ENCODE measurements around the gene RIPOR2.

Gene RIPOR2

DNA sequence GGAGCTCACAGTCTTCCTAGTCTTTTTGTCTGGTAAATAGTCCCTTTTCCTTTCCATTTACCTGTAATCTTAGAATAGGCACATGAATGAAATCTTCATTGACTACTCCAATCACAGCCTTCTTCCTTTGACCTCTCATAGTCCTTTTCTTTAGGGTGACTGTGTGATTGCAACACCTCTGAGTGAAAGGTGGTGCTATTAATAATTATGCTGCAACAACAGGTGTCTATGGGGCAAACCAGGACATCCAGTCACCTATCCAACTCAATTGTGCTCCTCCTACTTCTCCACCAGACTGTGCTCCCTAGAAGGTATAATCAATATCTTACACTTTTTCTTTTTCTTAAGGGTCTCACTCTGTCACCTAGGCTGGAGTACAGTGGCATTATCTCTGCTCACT, 29.4 kb downstream of the RIPOR2 start:
- in situ Hi-C loops (cut with MboI; ENCODE audit: low sequenced_read_pairs), result no loop called here

GRCh38 chr6:24905483-24905882, 30.3 kb downstream of the RIPOR2 start:
- in situ Hi-C loops (cut with MboI; ENCODE audit: low sequenced_read_pairs), result no loop called here

DNA sequence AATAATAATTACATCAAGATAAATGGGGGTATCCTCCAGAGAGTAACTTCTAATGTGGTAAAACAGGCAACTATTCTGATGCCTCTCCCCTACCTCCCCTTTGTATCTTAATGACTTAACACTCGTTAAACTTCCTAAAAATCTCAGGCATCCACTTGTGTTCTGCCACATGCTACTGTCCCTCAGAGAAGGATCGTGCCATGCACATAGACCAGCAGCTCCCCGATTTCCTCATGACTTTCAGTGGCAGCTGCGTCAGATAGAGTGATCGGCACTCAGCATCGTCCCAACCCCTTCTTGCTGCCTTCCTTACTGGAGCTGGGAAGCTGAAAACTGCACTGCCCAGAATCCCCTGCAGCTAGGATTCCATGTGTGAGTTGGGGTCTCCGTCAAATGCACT, 32.1 kb downstream of the RIPOR2 start:
- in situ Hi-C loops (cut with MboI; ENCODE audit: low sequenced_read_pairs), result no loop called here

- in situ Hi-C loops (cut with MboI; ENCODE audit: low sequenced_read_pairs), result no loop called here
Measured at GRCh38 chr6:24902782-24903181, 33.0 kb downstream of the RIPOR2 start.

DNA sequence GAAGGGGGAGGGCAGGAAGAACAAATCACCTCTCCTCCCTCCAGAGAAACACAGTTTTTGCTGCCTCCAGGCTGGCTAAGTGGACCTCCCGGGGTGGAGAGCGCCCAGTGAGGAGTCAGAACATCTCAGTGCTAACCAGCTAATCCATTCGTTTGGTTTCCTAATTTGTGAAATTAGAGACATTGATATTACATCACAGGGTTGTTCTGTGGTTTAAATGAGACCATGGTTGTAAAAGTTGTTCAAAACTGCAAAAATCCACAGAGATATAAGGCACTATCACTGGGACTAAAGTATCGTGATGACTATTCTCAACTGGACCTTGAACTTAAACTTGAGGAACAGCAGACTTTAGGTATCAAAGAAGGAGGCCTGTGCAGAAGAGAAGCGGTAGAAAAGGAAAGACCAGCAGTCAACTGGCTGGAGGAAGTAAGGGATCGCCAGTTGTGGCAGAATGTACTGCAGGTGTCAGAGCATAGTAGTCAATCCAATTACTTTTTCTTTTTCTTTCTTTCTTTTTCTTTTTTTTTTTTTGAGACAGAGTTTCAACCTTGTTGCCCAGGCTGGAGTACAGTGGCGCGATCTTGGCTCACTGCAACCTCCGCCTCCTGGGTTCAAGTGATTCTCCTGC, 33.9 kb downstream of the RIPOR2 start:
- in situ Hi-C loops (cut with MboI; ENCODE audit: low sequenced_read_pairs), result no loop called here

- in situ Hi-C loops (cut with MboI; ENCODE audit: low sequenced_read_pairs), result no loop called here
Measured at GRCh38 chr6:24900917-24901697, 34.7 kb downstream of the RIPOR2 start.

GRCh38 chr6:24899997-24900325, 35.8 kb downstream of the RIPOR2 start:
- in situ Hi-C loops (cut with MboI; ENCODE audit: low sequenced_read_pairs), result no loop called here

DNA sequence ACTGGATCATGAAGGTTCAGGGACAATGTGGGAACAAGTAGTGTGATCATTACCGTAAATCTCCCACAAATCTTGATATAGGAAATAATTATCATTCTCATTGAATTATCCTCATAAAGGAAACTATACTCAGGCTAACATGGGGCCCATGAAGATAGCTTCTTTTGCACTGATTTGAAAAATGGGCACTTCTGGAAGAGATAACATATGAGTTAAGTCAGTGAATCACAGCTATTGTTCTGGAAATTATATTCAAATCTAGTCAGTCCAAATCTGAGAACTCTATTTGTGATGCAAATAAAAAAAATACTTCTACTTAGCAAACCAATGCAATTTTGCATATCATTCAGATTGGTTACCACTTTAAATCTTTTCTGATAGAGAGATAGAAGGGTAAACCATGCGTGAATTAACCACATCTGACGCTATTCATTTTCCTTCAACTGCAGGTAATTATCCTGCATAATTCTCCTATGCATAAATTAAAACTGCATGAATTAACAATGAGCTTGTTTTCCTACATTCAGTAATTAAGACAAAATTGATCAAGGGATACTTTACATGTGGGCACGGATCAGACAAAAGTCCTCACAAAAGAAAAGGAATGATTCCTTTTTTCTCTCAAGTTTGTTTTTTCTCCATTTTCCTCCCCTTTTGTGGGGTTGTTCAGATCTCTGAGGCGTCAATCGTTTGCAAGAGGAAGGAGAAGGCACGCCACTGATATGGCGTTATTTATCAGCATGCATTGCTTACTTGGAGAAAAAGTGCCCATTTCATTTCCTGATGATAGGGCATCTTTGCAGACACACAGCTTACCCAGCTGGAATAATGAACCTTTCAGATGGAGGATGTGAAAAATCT, 36.4 kb downstream of the RIPOR2 start:
- in situ Hi-C loops (cut with MboI; ENCODE audit: low sequenced_read_pairs), result no loop called here

GRCh38 chr6:24898676-24899075, 37.1 kb downstream of the RIPOR2 start:
- in situ Hi-C loops (cut with MboI; ENCODE audit: low sequenced_read_pairs), result no loop called here

- in situ Hi-C loops (cut with MboI; ENCODE audit: low sequenced_read_pairs), result no loop called here
Measured at GRCh38 chr6:24897186-24897585, 38.6 kb downstream of the RIPOR2 start.

DNA sequence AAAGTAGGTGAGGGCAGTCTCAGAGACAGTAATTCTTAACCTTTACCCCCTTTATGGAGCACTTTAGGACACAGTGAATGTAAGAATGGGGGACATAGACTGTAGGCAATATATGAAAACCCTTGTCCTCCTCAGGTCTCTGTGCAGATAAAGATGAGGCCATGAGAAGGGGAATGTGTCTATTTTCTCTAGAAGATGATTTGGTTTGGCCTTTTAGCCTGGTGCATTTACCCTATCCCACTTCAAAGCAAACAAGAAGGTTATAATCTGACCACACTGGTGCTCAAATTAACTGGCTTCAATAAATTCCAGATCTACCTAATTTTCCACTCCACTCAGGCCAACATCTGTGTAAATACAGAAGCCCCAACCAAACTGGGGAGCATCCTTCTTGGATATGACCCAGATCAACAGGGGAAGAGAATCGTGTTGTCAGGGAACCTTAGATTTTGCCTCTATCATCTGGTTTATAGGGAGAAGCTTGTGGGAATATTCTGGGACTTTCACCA, 42.4 kb downstream of the RIPOR2 start:
- in situ Hi-C loops (cut with MboI; ENCODE audit: low sequenced_read_pairs), result no loop called here

DNA sequence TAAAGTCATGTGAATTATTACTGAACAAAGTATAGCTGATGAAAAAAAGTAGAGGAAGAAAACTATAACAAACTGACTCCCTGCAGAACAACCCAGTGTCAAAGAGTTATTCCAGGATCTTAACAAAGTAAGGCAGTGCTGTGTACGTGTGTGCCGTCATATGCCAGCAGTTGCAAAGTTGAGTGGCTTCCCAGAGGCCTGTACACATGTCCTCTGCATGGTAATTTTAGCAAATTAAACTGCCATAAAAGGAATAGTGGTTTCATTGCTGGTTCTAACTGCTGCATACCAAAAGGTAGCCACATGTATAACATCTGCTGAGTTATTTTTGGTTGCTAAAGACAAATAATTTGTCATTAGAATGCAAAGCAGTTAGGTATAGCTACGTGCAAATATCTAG, 44.8 kb downstream of the RIPOR2 start:
- in situ Hi-C loops (cut with MboI; ENCODE audit: low sequenced_read_pairs), result no loop called here

DNA sequence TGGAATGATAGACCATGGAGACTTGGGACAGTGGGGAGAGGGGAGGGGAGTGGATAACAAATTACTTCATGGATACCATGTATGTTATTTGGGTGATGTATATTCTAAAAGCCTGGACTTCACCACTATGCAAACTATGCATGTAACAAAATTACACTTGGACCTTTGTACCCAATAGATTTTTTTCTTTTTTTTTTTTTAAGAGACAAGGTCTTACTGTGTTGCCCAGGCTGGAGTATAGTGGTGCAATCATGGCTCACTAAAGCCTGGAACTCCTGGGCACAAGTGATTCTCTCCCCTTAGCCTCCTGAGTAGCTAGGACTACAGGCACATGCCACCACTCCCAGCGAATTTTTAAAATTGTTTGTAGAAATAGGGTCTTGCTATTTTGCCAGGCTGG, 45.3 kb downstream of the RIPOR2 start:
- in situ Hi-C loops (cut with MboI; ENCODE audit: low sequenced_read_pairs), result no loop called here

- in situ Hi-C loops (cut with MboI; ENCODE audit: low sequenced_read_pairs), result no loop called here
Measured at GRCh38 chr6:24888715-24889370, 46.9 kb downstream of the RIPOR2 start.

GRCh38 chr6:24887545-24888140, 48.1 kb downstream of the RIPOR2 start:
- in situ Hi-C loops (cut with MboI; ENCODE audit: low sequenced_read_pairs), result no loop called here

GRCh38 chr6:24883618-24884017, 52.1 kb downstream of the RIPOR2 start:
- in situ Hi-C loops (cut with MboI; ENCODE audit: low sequenced_read_pairs), result no loop called here

DNA sequence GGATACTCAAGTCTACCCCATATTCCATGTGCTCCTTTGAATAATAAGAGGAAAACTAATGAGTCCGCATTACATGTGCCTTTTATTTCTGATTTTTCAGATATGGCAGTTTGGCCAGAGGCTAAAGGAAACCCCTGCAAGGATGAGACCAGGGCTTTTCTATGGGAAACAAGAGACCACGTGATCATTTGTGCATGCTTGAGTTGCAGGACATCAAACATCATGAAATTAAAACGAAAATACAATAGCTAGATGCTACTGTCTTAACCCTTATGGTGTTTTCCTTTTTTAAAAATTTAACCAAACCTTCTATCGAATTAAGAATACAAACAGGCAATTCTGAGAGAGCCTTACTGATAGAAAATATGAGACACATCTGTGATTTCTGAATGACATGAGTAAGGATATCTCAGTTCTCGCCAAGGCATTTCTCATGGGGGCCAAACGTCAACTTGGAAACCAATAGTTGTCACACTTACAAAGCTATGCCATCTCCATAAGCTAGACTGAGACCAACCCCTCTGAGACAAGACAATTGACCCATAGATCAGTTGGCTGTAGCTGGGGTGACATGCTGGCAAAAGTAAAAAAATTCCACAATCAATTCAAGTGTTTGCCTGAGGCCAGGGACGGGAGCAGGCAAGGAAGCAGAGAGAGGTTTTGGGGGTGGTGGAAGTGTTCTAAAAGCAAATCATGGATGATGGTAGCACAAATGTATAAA, 52.8 kb downstream of the RIPOR2 start:
- in situ Hi-C loops (cut with MboI; ENCODE audit: low sequenced_read_pairs), result no loop called here

DNA sequence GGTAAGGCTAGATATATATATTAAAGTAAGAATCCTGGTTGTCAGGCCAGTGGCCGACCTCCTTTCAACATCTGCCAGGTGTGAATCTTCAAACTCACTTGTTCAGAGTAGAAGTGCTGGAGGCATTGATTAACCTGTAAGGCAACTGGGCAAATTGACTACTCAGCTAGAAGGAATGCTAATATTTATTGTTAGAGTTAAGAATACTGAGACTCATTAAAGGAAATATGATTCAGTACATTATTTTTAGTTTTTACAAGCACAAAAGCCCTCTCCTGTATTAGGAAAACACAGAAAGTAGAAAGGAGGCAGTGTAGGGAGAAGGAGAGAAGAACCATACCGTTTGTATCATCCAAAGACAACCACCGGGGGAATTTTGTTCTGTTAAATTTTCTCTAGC, 53.5 kb downstream of the RIPOR2 start:
- in situ Hi-C loops (cut with MboI; ENCODE audit: low sequenced_read_pairs), result no loop called here

GRCh38 chr6:24881376-24881775, 54.4 kb downstream of the RIPOR2 start:
- in situ Hi-C loops (cut with MboI; ENCODE audit: low sequenced_read_pairs), result no loop called here

DNA sequence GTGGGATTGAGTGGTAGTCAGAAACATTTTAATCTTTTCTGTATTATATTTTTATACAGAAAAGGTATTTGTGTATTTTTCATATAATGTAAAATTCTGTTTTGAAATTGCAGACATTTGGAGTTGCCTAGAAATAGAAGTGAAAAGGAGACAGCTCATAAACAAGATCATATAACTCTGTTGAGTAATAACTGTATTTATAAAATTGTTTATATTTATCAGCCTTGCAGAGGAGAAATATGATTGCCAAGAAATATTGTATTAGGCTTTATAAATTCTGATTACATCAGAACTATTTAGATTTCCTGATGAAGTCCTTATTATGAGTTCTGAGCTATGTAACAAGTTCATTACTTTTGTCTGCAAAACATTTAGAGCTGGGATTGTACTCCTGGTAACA, 55.3 kb downstream of the RIPOR2 start:
- in situ Hi-C loops (cut with MboI; ENCODE audit: low sequenced_read_pairs), result no loop called here

All from HL-60/S4 treated with phorbol 12-myristate 13-acetate at 8.2 ng/mL for 4 days and 3 days (cell line).